B cell (primary cell): ENCODE data around the gene NETO2. TPM values are rescaled to one million over a fixed set of nuclear protein-coding genes. Genes with fewer than 3 reads are reported as not detected.

Source experiments
- ATAC-seq: fragments of 200-7000 bp; cut with Tn5 transposase; one replicate; pipeline ENCODE4 v1.10.0; 2021; ENCODE audit warnings: low read depth, mild to moderate bottlenecking, moderate number of reproducible peaks, moderate library complexity
- CTCF ChIA-PET: fragments of 350-600 bp; sonication (Branson Sonifier 250); formaldehyde crosslinking; loops from one replicate; lab custom pipeline; 2021; ENCODE audit warnings: antibody characterized with exemption, inconsistent platforms; lab: Charles Lee
- POLR2A ChIA-PET: fragments of 350-600 bp; sonication (Branson Sonifier 250); formaldehyde crosslinking; loops from one replicate; lab custom pipeline; 2021; ENCODE audit warnings: antibody characterized with exemption; lab: Charles Lee
- DNase-seq: peaks from one replicate; pipeline ENCODE4 v3.0.0; 2013
- H2AFZ ChIP-seq: 2 replicates; pipeline ENCODE4 v1.6.1; 2012; ENCODE audit warnings: mild to moderate bottlenecking, low read depth, low read length; ENCODE audit not compliant: insufficient read depth, poor library complexity, severe bottlenecking
- H3K27ac ChIP-seq, 2 donors: 1 replicate in 1 of 2; 2 replicates in 1 of 2; pipeline ENCODE4 v1.5.1; 2012 to 2013; ENCODE audit warnings: low read length in 2 of 2, mild to moderate bottlenecking in 2 of 2, moderate library complexity in 1 of 2
- H3K27me3 ChIP-seq, 4 experiments: fragments of 200-600 bp in 1 of 4; sonication (generic) in 1 of 4; replicated peaks in 1 of 4; 1 replicate in 2 of 4; 2 replicates in 2 of 4; pipeline versions ENCODE4 v1.6.1 to v1.7.0; 2013 to 2016; ENCODE audit warnings: low read length in 3 of 4, mild to moderate bottlenecking in 2 of 4, mixed read lengths in 1 of 4, moderate library complexity in 1 of 4; ENCODE audit not compliant: insufficient read depth in 4 of 4, control insufficient read depth in 3 of 4; ENCODE audit errors: control extremely low read depth in 1 of 4
- H3K36me3 ChIP-seq, 2 experiments: replicated peaks in 1 of 2; 1 replicate in 1 of 2; 2 replicates in 1 of 2; pipeline versions ENCODE4 v1.6.1 to v1.7.1; 2013; ENCODE audit warnings: low read length in 1 of 2; ENCODE audit not compliant: insufficient read depth in 2 of 2, control insufficient read depth in 1 of 2; ENCODE audit errors: control extremely low read depth in 1 of 2, extremely low read depth in 1 of 2
- H3K4me1 ChIP-seq, 2 donors: fragments of 200-600 bp in 1 of 2; sonication (generic) in 1 of 2; 1 replicate in 1 of 2; 2 replicates in 1 of 2; pipeline versions ENCODE4 v1.5.1 to v1.6.1; 2013 to 2017; ENCODE audit warnings: low read length in 2 of 2; ENCODE audit not compliant: control insufficient read depth in 2 of 2, insufficient read depth in 2 of 2
- H3K4me2 ChIP-seq: replicated peaks from 2 replicates; pipeline ENCODE3; 2012; ENCODE audit warnings: mild to moderate bottlenecking, low read depth, low read length; ENCODE audit not compliant: poor library complexity, severe bottlenecking
- H3K4me3 ChIP-seq, 5 experiments: fragments of 200-600 bp in 1 of 5; sonication (generic) in 1 of 5; 1 replicate in 3 of 5; 2 replicates in 2 of 5; pipeline versions ENCODE4 v1.5.1 to v1.7.0; 2011 to 2016; ENCODE audit warnings: low read length in 4 of 5, mild to moderate bottlenecking in 4 of 5, low read depth in 2 of 5, control low read depth in 1 of 5, moderate library complexity in 1 of 5; ENCODE audit not compliant: insufficient read depth in 1 of 5; ENCODE audit errors: control extremely low read depth in 1 of 5, extremely low read depth in 1 of 5
- H3K79me2 ChIP-seq: fragments of 200-600 bp; sonication (generic); one replicate; pipeline ENCODE4 v1.6.0; 2016; ENCODE audit warnings: low read length; ENCODE audit not compliant: control insufficient read depth, insufficient read depth
- H3K9ac ChIP-seq: fragments of 200-600 bp; sonication (generic); 2 replicates; pipeline ENCODE4 v1.6.1; 2017; ENCODE audit warnings: mild to moderate bottlenecking, low read length, moderate library complexity
- H3K9me3 ChIP-seq, 3 donors: one replicate each; pipeline versions ENCODE4 v1.6.1 to v1.7.1; 2013; ENCODE audit warnings: low read length in 2 of 3; ENCODE audit not compliant: control insufficient read depth in 2 of 3, insufficient read depth in 1 of 3; ENCODE audit errors: control extremely low read depth in 1 of 3
- H4K20me1 ChIP-seq: 2 replicates; pipeline ENCODE4 v1.6.0; 2012; ENCODE audit warnings: mild to moderate bottlenecking, low read length; ENCODE audit not compliant: insufficient read depth, control insufficient read depth, poor library complexity, severe bottlenecking
- H3K27ac Mint-ChIP-seq: one replicate; pipeline ENCODE4 v1.8.0; 2021; ENCODE audit warnings: mixed read lengths
- H3K27me3 Mint-ChIP-seq: one replicate; pipeline ENCODE4 v1.8.0; 2021; ENCODE audit warnings: mixed read lengths
- H3K4me1 Mint-ChIP-seq: one replicate; pipeline ENCODE4 v1.8.0; 2021; ENCODE audit warnings: mixed read lengths
- H3K4me3 Mint-ChIP-seq: one replicate; pipeline ENCODE4 v1.8.0; 2021; ENCODE audit warnings: mixed read lengths
- H3K9me3 Mint-ChIP-seq: one replicate; pipeline ENCODE4 v1.8.0; 2022; ENCODE audit warnings: mixed read lengths; ENCODE audit not compliant: insufficient read depth
- CTCF ChIP-seq: fragments of 200-600 bp; IDR thresholded peaks from one replicate; pipeline ENCODE4 v1.8.0; 2022; ENCODE audit warnings: antibody characterized with exemption, mild to moderate bottlenecking
- EZH2 ChIP-seq: IDR thresholded peaks from 2 replicates; pipeline ENCODE4 v1.6.1; 2012; ENCODE audit warnings: borderline replicate concordance, low read depth, mild to moderate bottlenecking, moderate library complexity, low read length; ENCODE audit not compliant: insufficient read depth, poor library complexity, severe bottlenecking
- WGBS: methylation state at CpG from one replicate; pipeline ENCODE4 v1.1.5; 2013; ENCODE audit warnings: missing lambda C conversion rate; ENCODE audit not compliant: insufficient coverage; 5-methylcytosine and 5-hydroxymethylcytosine counted together
- intact Hi-C: fragments of 100-400 bp; cut with micrococcal nuclease; formaldehyde crosslinking; loops from one replicate; pipeline ENCODE4 v1.10.0; 2022
- polyA plus RNA-seq: library from polyadenylated mRNA; depleted of rRNA; stranded (reverse); fragments of >200 nt; gene quantifications from 2 replicates; pipeline ENCODE4 v1.2.3, GENCODE V29; 2012
- total RNA-seq, 2 donors: library from RNA; stranded (reverse); fragments of 120-200 nt in 1 of 2; gene quantifications; 1 replicate in 1 of 2; 2 replicates in 1 of 2; pipeline versions ENCODE4 v1.2.3 to v1.2.4, GENCODE V29; 2013 to 2022

NETO2 gene
- total and polyA plus RNA-seq, 2 donors (not counting 1 experiment from before 2014, with no cell fraction given): 1.9 to 4.2 TPM

GRCh38 chr16:47129755-47130435, 13.8 kb downstream of the NETO2 start:
- H3K9me3 ChIP-seq: no peaks in the 10 kb centered on the region
- no peak overlapping the region for H2AFZ ChIP-seq
- ATAC-seq: no peak
- Mint-ChIP-seq H3K27me3 (no peaks in the 10 kb centered on the region), H3K9me3 (no peaks in the 10 kb centered on the region), H3K27ac (no peak overlapping the region), H3K4me1 (no peaks in the 10 kb centered on the region), H3K4me3 (no peak overlapping the region)
- CTCF ChIA-PET: interaction anchor here (1.3 kb wide), 1 partner anchor 12 kb away, joined by 5 read pairs; no protein-coding TSS in a partner anchor
- TF ChIP-seq CTCF (no peak), EZH2 (no peak)
- H3K27me3 ChIP-seq: no peaks in the 10 kb centered on the region
- no peak overlapping the region for H3K27ac ChIP-seq
- H3K9ac ChIP-seq: no peak overlapping the region
- no peak for DNase-seq
- no peak overlapping the region for H3K4me2 ChIP-seq
- intact Hi-C loops: no loop called here
- no peaks in the 10 kb centered on the region for H3K4me1 ChIP-seq
- H3K79me2 ChIP-seq: no peaks in the 10 kb centered on the region
- H4K20me1 ChIP-seq: no peaks in the 10 kb centered on the region
- POLR2A ChIA-PET: no interaction called here
- 90% methylated on average over 3 of the region's 7 CpGs for WGBS
- no peaks in the 10 kb centered on the region for H3K36me3 ChIP-seq
- H3K4me3 ChIP-seq: no peak overlapping the region

GRCh38 chr16:47127541-47127940, 16.2 kb downstream of the NETO2 start:
- Histone ChIP-seq H3K4me3 (no peak overlapping the region), H3K9me3 (no peaks in the 10 kb centered on the region), H3K9ac (no peak overlapping the region), H3K4me1 (no peaks in the 10 kb centered on the region), H4K20me1 (no peaks in the 10 kb centered on the region), H3K36me3 (no peaks in the 10 kb centered on the region), H3K79me2 (no peaks in the 10 kb centered on the region), H2AFZ (no peak overlapping the region), H3K27ac (no peak overlapping the region), H3K4me2 (no peak overlapping the region), H3K27me3 (no peaks in the 10 kb centered on the region)
- ATAC-seq (no peak), DNase-seq (no peak)
- H3K27me3 Mint-ChIP-seq: no peaks in the 10 kb centered on the region
- intact Hi-C loops: no loop called here
- TF ChIP-seq CTCF (no peak), EZH2 (no peak)
- H3K4me1 Mint-ChIP-seq: no peaks in the 10 kb centered on the region
- ChIA-PET CTCF (interaction anchor here (1.0 kb wide), 1 partner anchor 14 kb away, joined by 3 read pairs; no protein-coding TSS in a partner anchor), POLR2A (no interaction called here)
- H3K27ac Mint-ChIP-seq: no peak overlapping the region
- 100% methylated on average over 1 of the region's 3 CpGs for WGBS
- no peaks in the 10 kb centered on the region for H3K9me3 Mint-ChIP-seq
- H3K4me3 Mint-ChIP-seq: no peak overlapping the region
